Testis (tissue), 2 donors: ENCODE measurements around the gene APCDD1L.

Experiments
- CTCF ChIP-seq, 3 experiments: fragments of 450-650 bp in 2 of 3; fragments of 200-600 bp in 1 of 3; sonication (generic) in 1 of 3; IDR thresholded peaks; one replicate each; pipeline ENCODE4 v1.5.1; 2016 to 2019; ENCODE audit warnings: antibody characterized with exemption in 3 of 3, mild to moderate bottlenecking in 2 of 3, moderate library complexity in 1 of 3
- POLR2A ChIP-seq: fragments of 450-650 bp; IDR thresholded peaks from one replicate; pipeline ENCODE4 v1.6.1; 2017; ENCODE audit warnings: antibody characterized with exemption, mild to moderate bottlenecking, moderate library complexity

- TF ChIP-seq CTCF (IDR thresholded peaks at IDR 0.05) (no peak), POLR2A (no peak)
Measured at GRCh38 chr20:58537831-58538230, 22.6 kb upstream of the APCDD1L start.
